GM18505 (cell line): Measurements from ENCODE around the gene PSMB7.

Experiments used
- ATAC-seq: cut with Tn5 transposase; IDR thresholded peaks from one replicate; pipeline ENCODE4 v1.9.1; 2021; ENCODE audit not compliant: unreplicated experiment
- POLR2A ChIP-seq: IDR thresholded peaks from 4 replicates; pipeline ENCODE4 v1.6.1; 2011; ENCODE audit warnings: borderline replicate concordance; ENCODE audit not compliant: insufficient read depth, insufficient read length; ENCODE audit errors: extremely low read depth

PSMB7 gene

DNA sequence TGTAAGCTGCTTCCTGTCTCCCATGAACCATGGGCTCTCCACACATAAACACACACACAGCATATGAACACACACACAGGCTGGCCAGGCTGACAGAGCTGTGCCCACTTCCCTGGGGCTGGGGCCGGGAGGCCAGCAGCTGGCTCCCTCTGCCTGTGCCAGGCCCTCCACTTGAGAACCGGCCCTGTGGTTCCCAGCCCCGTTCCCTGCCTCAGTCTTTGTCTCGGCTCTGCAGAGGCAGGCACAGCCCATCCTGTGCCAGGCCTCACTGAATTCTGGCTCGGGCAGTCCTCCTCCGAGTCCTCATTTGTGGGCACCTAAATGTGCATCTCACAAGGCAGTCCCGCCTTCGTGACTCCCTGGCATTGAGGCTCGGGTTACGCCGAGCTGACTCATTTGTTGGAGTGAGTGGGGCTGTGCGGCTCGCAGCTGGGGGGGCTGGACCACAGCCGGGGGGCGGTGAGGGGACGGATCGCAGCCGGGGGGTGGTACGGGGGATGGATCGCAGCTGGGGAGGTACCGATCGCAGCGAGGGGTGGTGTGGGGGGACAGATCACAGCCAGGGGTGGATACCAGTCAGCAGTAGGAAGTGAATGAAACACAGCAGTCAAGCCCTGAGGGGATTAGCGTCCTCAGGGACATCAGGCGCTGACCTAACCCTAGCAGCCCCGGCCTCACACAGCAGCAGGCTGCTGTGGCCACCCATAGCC, 72.3 kb downstream of the PSMB7 start:
- peak; percentile 6 for TF ChIP-seq POLR2A

DNA sequence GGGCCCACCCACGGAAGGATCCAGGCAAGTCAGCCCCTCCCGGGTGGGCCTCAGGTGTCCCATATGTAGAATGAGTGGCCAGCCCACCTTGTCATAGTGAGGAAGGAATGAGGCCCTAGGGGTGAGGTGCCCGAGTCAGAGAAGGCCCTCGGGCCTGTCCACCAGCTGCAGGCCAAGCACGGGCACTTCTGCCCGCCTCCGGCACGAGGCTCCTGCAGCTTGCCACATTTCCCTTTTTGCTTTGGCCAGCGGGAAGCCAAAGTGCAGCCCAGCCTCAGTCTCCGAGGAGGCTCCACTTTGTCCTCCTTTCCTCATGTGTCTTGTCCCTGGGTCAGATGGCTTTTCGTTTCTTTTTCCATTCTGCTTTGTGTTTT, 72.9 kb downstream of the PSMB7 start:
- ATAC-seq: no peak
- no peak for TF ChIP-seq POLR2A

More for the DNA sequence above, 72.3 kb downstream of the PSMB7 start:
- no peak for ATAC-seq

DNA sequence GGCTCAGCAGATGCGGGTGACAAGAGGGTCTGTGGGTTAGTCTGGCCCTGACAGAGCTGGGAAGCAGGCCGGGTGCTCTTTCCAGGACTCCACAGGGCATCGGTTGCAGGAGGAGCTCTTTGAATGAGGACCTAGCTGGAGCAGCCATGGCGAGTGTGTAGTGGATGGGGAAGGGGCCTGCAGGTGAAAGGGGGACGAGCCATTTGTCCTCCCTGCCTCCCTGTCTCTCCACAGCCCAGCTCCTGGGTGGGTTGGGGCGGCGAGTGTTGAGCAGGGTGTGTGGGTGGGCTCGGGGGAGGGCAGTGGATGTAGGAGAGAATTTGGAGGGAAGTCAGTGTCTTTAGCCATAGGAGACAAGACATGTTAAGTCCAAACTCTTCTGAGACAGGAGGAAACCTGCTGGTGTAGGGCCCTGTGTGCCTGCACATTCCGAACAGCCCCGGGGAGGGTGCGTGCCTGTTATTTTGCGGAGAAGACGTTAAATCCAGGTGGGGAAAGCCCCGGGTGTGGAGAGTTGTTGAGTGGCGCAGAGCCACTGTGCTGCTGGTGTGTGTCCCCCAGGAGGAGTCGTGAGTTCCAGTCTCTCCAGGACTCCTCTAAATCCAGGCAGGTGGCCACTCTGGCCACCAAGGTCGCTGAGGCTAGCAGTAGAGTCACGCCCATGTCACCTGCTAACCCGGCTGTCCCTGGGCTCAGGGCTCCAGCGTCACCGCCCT, 73.6 kb downstream of the PSMB7 start:
- TF ChIP-seq POLR2A: no peak
- no peak for ATAC-seq

DNA sequence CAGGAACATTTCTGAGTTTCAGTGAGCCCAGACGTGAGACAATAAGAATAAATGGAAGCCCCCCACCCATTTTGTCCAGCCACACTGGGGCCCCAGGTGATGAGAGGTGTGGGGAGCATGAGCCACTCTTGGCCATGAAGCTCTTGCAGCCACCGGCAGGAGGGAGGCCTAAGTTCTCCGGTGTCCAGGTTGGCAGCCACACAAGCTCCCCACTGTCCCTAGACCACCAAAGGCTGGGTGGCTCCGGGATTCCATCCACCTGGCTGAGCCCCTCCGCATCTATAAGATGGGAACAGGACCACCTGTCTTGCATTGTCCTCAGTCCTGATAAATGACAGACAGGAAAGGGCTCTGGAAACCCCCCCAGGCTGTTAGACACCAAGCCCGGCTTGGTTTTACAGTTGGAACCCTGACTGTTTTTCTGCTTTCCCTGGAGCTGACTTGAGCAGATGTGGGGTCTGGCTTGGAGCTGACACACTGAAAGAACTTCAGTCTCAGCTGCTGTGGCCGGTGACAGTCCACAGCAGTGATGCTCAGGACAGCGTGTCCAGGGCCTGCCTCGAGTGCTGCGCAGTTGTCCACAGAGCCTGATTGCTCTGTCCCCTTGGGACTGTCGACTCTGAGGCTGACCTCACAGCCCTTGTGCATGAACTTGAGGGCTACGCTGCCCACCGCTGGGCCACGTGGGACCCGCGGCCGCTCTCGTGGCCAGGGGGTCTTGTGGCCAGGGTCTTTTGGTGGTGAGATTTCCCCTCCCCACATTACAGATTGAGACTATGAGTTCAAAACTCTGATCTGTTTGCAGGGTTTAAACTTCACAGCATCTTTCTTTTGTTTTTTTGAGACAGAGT, 74.8 kb downstream of the PSMB7 start:
- TF ChIP-seq POLR2A: no peak
- no peak for ATAC-seq

DNA sequence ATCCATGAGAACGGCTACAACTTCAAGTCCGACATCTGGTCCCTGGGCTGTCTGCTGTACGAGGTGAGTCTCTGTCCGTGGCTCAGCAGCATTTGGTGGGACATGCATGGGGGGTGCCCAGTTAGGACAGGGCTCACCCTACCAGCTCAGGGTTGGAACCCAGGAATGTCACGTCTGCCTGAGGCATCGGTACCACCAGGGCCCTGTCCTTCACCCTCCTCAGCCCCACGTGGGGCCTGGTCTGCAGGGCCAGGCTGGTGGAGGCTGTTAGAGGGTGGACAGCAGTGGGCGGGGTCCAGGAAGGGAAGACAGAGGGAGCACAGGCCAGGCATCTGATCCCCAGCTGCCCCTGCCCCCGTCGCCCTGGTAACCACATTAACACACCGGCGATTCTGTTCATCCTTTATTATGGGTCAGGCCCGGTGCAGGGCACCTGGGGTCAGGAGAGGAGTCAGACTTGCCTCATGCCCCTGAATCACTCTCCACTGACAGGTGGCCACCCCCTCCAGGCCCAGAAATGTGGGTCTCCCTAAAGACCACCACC, 75.6 kb downstream of the PSMB7 start:
- no peak for ATAC-seq
- no peak for TF ChIP-seq POLR2A

DNA sequence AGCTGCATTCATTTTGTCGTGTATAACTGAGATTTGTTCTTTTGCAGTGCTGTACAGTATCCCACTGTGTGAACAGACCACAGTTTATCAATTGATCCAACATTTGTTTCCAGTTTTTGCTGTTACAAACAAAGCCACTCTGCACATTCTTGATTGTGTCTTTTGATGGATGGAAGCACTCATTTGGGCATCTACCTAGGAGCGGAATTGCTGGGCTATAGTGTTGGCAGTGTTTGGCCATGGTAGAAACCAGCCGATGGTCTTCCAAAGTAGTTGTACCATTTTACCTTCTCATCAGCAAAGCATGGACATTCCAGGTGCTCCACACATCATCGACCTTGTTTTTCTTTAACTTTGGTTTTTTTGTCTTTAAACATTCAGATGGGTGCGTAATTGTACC, 77.7 kb downstream of the PSMB7 start:
- peak; percentile 33 for TF ChIP-seq POLR2A
- ATAC-seq: no peak

DNA sequence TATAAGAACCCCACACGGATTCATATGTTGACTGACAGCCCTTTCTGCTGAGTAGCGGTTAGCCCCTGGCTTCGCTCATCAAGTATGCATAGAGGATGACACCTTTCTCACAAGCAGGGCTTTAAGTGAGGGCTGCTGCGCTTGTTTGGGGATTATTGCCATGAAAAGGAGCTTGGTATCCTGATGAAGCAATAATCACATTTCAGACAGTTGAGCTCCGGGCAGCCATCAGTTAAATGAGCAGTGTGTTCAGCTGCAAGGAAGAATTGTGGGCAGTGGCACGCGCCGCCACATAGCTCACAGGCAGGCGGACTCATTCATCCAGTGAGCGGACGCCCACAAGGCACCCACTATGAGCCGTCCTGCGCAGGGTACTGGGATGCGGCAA, 79.9 kb downstream of the PSMB7 start:
- TF ChIP-seq POLR2A: no peak
- no peak for ATAC-seq

DNA sequence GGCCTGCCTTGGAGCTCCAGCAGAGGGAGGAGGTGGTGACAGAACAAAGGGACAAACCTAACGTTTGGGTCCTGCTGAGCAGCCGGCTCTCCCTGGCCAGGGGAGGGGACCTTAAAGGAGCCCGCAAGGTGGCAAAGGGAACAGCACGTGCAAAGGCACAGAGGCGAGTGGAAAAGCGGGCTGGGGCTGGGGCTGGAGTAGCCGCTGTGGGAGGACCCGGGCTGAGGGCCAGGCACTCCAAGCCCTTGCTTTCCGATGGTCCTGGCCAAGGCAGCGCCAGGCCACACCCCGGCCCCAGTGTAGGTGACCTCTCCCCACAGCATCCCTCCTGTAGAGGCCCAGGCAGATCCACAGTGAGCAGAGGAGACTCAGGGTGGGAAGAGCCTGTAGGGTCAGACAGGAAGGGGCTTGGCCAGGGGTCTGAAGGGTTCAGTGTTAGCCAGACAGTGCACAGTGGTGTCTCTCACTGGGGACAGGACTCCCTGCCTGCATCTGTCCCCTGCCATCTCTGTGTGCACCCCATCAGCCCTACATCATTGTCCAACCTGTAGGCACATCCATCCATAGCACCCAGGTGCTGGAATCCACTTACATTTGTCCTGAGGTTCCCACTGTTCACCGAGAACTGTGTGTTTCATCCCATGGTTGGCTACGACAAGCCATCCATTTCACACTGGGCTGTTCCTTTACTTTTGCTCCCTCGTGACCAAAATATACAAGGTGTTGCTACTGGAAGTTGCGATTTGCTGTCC, 80.5 kb downstream of the PSMB7 start:
- TF ChIP-seq POLR2A: no peak
- no peak for ATAC-seq

DNA sequence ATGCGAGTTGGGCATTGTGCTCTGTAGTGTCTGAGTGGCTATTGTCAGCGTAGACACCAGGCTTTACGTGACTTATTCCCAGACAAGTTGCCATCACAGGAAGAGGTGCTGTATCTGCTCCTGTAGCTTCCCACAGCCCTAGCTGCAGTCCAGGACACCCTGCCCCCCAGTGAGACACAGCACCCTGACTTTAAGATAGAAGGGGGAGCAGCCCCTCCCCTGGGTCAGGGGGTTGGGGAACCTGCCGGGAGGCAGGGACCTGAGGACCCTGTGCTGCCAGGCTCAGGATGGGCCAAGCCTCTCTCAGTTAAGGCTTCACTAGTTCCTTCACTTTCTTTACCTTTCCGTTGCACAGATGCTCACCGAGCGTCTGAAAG, 82.1 kb downstream of the PSMB7 start:
- no peak for ATAC-seq
- no peak for TF ChIP-seq POLR2A

DNA sequence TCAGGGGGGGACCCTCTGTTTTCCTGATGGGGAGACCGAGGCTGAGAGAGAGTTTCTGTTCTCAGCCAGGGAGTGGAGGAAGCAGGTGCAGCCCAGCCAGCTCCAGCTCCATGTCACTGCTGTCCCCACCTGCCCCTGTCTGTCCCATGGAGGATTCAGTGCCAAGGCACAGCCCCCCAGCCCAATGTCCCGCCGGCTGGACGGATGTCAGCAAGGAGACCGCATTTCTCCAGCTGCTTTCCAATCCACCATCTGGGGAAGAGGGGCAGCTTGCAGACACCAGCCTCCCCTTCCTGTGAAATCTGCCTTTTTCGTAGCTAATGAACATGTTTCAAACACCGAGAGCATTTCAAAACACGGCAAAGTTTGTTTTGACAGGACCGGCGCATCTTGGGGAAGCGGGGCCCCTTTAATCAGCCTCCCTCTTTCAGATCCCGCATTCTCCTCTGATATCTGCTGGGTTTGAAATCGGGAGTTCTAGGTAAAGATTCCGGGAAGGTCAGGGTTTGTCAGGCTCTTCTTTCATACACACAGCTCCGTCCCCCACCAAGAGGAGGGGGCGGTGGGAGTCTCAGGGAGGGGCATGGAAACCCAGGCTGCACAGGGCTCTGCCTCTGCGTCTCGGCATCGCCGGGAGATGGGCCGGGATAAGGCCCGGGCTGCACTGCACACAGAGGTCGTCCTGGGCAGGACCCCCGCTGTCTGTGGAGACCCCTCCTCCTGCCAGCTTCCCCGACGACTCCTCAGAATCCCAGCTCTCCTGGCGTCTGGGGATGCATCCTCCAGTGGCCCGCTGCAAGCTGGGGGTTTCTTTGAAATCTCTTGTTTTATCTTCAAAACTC, 82.7 kb downstream of the PSMB7 start:
- TF ChIP-seq POLR2A: no peak
- ATAC-seq: no peak

DNA sequence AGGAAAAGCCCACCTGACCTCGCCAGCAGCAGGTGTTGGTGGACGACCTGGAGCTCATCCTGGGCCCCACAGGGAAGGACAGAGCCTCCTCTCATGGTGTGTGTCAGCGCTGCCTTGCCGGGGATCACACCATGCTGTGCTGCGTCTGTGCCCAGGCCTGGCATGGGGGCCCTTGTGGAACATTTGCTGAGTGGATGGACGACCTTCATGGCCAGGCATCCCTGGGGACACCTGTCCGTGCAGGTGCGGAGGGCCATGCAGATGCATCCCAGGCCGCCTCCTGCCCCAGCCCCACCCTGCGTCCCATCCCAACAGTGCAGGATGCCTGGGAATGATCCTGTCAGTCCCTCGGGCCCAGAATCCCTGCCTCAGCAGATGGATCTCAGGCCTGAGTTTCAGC, 83.7 kb downstream of the PSMB7 start:
- no peak for TF ChIP-seq POLR2A
- no peak for ATAC-seq
